SH-SY5Y (cell line): ENCODE results near the gene CACNA1B.

Source experiments
- GATA2 ChIP-seq: IDR thresholded peaks from 2 replicates; pipeline ENCODE4 v1.6.1; 2011; ENCODE audit warnings: mild to moderate bottlenecking, low read depth, low read length
- GATA3 ChIP-seq: IDR thresholded peaks from 2 replicates; pipeline ENCODE4 v1.6.1; 2011; ENCODE audit warnings: low read depth, mild to moderate bottlenecking, low read length, moderate library complexity

DNA sequence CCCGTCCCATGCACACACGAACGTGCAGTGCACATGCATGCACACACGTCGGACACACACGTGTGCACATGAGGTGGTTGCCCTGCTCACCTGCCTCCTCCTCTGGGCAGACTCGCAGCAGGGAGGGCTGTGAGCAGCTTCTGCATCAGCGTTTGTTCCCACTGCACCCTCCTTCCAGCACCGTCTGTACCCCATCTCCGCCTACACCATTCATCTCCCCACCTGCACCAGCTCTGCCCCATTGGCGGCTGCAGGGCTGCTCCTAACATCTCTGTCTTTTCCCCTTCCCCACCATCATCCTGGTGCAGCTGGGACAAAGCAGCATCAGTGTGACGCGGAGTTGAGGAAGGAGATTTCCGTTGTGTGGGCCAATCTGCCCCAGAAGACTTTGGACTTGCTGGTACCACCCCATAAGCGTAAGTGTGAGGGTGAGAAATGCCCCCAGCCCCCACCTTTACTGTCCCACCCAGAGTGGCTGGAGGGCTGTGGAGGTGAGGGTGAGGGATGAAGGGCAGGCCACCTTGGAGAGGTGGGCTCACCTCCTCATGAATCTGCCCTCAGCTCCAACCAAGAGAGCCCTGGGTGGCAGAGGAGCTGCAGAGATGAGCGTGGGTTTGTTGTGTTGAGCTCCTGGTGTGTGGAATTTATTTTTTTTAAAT is 234.6 kb downstream of the CACNA1B start:
- TF ChIP-seq GATA3 (no peak), GATA2 (no peak)
